ENCODE measurements around the gene ZIC4.

- no peak for TF ChIP-seq CEBPB (IDR thresholded peaks at IDR 0.05)
- TF ChIP-seq EP300 (IDR thresholded peaks at IDR 0.05; ENCODE audit: borderline replicate concordance): no peak
- TF ChIP-seq YY1 (IDR thresholded peaks at IDR 0.05; ENCODE audit: low read depth): no peak
- no peak for TF ChIP-seq EGR1 (IDR thresholded peaks at IDR 0.05)
- no peak for TF ChIP-seq NFIC (IDR thresholded peaks at IDR 0.05)
- no peak for TF ChIP-seq REST (IDR thresholded peaks at IDR 0.05; ENCODE audit: low read depth)
Observed at GRCh38 chr3:147424581-147425387, 18.4 kb upstream of the ZIC4 start.
